ENCODE measurements around the gene PNPLA2.
A peak's percentile ranks its signal among the peaks of the same experiment; 100 is the strongest.

PNPLA2 gene

DNA sequence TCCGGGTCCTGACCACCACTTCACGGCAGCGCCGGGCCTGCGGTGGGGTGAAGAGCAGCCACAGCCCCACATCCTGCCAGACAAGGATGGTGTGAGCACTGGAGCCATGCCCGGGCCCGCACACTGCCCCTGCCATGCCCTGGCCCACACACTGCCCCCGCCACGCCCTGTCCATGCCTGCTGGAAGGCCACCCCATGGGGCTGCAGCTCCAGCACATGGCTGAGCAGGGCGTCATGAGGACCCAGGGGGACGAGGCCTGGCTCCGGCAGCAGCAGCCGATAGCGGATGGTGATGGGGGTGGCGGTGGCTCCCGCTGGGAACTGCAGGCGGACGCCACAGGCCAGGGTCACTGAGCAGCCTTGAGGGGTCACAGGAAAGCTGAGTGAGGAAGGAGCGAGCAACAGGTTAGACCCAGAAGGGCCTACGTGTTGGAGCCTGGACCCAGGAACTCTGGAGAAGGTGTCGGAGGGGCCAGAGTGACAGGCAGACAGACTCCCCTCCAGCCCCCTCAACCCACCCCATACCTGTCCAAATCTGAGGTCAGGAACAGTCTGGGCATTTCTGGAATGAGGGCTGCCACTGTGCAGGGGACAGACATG lies 16.6 kb upstream of the PNPLA2 start:
- no peak for ATAC-seq
- no peak overlapping the region for H3K4me3 Mint-ChIP-seq
- no peaks in the 10 kb centered on the region for H3K27me3 Mint-ChIP-seq
- no peaks in the 10 kb centered on the region for H3K9me3 Mint-ChIP-seq
- H3K36me3 Mint-ChIP-seq, result peaks cover 6% of the 10 kb centered on the region
- no peak overlapping the region for H3K27ac Mint-ChIP-seq
- peaks cover 10% of the 10 kb centered on the region for H3K4me1 Mint-ChIP-seq

DNA sequence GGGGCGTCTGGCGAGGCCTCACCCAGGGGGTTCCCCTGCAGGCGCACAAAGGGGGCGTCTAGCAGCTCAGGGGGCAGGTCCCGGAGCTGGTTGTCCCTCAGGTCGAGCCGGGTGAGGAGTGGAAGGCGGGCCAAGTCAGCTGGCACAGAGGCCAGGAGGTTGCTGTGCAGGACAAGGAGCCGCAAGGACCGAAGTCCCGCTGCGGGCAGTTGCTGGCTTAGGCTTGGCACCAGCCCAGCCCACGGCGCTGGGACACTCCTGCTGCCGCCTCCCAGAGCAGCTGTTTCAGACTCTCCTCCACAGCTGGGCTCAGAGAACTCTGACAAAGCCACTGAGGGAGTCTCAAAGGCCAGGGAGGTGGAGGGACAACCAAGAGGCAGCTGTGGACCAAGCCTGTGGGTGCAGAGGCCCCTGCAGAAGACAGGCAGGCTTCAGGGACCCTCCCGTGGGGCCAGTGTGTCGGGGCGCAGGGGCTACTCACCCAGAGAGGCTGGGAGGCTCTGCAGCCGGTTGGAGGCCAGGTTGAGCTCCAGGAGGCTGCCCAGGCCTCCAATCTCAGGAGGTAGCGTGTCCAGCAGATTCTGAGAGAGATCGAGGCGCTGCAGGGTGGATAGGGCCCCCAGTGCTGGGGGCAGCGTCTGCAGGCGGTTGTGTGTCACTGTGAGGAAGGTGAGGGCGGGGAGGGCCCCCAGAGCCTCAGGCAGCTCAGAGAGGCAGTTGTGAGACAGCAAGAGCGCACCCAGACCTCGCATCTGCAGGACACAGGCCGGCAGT lies 15.8 kb upstream of the PNPLA2 start:
- no peaks in the 10 kb centered on the region for H3K27me3 Mint-ChIP-seq
- H3K9me3 Mint-ChIP-seq, result no peaks in the 10 kb centered on the region
- no peak overlapping the region for H3K4me3 Mint-ChIP-seq
- peaks cover 6% of the 10 kb centered on the region for H3K36me3 Mint-ChIP-seq
- ATAC-seq, result no peak
- peaks cover 11% of the 10 kb centered on the region for H3K4me1 Mint-ChIP-seq
- H3K27ac Mint-ChIP-seq, result no peak overlapping the region

DNA sequence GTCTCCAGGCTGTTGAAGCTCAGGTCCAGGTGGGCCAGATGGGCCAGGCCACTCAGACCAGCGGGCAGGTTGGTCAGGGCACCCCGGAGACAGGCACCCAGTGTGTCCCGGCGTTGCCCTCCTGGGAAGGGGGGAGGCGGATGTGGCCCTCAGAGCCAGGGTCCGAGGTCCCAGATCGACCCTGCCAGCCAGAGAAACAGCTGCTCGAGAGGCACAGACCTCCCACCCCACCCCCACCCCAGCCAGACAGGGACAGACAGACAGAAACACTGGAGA lies 15.3 kb upstream of the PNPLA2 start:
- Mint-ChIP-seq H3K27ac (no peak overlapping the region), H3K9me3 (no peaks in the 10 kb centered on the region), H3K27me3 (no peaks in the 10 kb centered on the region), H3K4me3 (no peak overlapping the region), H3K36me3 (peaks cover 6% of the 10 kb centered on the region), H3K4me1 (peaks cover 15% of the 10 kb centered on the region)
- no peak for ATAC-seq

DNA sequence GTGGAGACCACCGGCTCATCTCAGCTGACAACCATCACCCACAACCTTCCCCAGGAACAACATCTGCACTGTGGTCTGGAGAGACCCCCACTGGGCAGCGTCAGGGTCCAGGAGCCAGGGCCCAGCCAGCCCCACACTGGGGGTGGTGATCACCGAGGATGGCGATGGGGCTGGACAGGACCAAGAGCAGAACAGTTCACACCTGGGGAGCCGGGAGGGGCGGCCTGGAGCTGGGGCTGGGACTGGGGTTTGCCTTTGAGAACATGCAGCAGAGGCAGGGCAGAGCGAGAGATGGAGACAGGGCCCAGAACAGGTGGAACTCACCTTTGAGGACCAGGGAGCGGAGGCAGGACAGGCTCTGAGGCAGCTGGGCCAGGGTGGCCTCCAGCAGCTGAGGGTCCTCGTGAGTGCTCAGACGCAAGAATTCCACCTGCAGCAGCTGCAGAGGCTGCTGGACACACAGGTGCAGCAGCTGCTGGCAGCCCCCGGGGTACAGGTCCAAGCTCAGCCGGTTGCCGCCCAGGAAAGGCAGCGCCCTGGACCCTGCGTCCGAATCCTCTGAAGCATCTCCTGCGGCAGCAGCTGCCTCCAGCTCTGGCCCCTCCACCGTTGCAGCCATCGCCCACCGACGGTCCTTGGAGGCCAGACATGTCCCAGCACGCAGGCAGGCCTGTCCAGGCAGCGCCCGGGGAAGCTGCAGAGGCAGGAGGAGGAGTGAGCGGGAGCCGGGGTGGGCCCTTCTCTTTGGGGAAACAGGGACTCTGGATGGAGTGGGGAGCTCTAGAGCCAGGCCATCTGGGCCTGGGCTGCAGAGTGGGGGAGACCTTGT lies 14.7 kb upstream of the PNPLA2 start:
- peak overlapping the region; percentile 73 for H3K4me3 Mint-ChIP-seq
- H3K36me3 Mint-ChIP-seq, result peaks cover 6% of the 10 kb centered on the region
- no peak for ATAC-seq
- peaks cover 21% of the 10 kb centered on the region for H3K4me1 Mint-ChIP-seq
- peak overlapping the region; percentile 72 for H3K27ac Mint-ChIP-seq
- no peaks in the 10 kb centered on the region for H3K9me3 Mint-ChIP-seq
- H3K27me3 Mint-ChIP-seq, result no peaks in the 10 kb centered on the region

DNA sequence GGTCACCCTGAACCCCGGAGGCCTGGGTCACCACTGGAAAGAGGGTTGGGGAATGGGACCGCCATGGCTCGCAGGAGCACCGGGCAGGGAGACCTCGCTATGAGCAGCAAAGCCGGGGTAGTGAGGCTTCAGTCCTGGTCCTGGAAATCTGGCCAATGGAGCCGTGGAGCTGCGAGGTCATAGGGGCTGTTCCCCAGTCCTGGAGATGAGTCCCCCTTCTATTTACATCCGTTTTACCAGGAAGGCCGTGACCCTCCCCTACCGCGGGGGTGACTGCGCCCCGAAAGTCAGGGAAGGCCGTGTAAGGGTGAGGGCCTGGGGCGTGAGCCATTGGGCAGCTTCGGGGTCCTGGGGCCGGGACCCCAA lies 14.1 kb upstream of the PNPLA2 start:
- peak overlapping the region; percentile 73 for H3K4me3 Mint-ChIP-seq
- no peak for ATAC-seq
- no peaks in the 10 kb centered on the region for H3K9me3 Mint-ChIP-seq
- H3K4me1 Mint-ChIP-seq, result peaks cover 24% of the 10 kb centered on the region
- H3K36me3 Mint-ChIP-seq, result peaks cover 6% of the 10 kb centered on the region
- no peaks in the 10 kb centered on the region for H3K27me3 Mint-ChIP-seq
- H3K27ac Mint-ChIP-seq, result peak overlapping the region; percentile 72

DNA sequence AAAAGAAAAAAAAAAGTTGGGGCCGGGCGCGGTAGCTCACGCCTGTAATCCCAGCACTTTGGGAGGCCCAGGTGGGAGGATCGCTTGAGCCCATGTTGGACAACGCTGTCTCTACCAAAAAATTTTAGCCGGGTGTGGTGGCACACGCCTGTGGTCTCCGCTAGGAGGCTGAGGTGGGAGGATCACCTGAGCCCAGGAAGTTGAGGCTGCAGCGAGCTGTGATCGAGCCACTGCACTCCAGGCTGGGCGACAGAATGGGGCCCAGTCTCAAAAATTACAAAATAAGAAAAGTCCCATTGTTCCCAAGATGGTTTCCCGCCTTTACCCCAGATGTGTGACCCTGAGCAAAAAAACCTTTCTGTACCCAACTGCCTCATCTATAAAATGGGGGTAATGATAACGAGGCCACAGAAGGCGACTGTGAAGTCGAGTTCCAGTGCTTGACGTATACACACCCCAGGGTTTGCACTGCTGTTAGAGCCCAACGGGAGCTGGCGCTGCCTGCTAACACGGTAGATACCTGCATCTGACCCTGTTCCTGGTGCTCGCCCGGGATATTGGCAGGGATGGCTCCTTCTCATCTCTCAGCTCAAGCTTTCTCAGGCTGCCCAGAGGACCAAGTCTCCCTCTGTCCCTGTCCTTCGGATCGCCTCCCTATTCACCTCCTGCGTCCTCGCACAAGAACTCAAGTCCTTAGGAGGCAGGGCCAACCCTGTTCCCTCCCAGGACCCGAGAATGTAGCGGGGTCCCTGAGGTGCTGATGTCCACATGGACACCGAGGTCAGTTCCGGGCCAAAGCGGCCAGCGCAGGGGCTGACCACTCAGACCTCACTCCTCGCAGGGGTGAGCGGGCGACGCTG lies 10.1 kb upstream of the PNPLA2 start:
- Mint-ChIP-seq H3K4me1 (peaks cover 50% of the 10 kb centered on the region), H3K36me3 (peaks cover 28% of the 10 kb centered on the region), H3K27ac (peak overlapping the region; percentile 98), H3K9me3 (no peaks in the 10 kb centered on the region), H3K4me3 (peak overlapping the region; percentile 85), H3K27me3 (no peaks in the 10 kb centered on the region)
- ATAC-seq, result no peak

DNA sequence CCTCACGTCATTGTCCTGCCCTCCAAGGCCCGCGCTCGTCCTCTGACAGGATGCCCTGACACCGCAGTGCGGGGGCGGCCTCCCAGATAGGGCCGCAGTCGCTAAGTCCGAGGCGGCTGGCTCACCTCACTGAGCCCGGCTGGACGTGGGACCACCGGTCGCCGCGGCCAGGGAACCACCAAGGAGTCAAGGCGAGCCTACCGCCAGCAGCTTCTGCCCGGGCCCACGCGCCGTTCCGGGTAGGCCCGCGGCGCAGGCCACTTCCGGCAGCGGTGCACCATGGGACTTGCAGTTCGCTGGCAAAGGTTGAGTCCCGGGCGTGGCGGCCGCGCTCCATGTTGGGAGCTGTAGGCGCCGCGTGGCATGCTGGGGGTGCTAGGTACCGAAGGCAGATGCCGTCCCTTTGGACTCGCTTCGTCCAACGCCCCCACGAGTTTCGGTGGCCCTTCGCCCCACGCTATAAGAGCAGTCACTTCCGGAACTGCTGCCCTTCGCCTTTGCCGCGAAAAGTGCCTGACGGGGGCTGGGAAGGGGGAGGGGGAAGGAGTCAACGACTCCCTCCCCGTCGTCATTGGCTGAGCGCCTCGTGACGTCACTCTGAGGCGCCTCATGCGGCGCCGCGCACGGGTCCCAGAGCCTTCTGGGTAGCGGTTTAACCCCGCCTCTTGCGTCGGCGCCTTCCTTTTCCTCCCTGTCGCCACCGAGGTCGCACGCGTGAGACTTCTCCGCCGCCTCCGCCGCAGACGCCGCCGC lies 9.3 kb upstream of the PNPLA2 start, which contains the start of gene RPLP2:
RPLP2 (plus strand) TSS at position 681 of the 753 bp plus-strand sequence. CDS start 268 bp downstream, outside the sequence.
- Mint-ChIP-seq H3K27ac (peak within 1 kb of the TSS; percentile 98), H3K9me3 (no peaks in the 10 kb centered on the region), H3K36me3 (peaks cover 33% of the 10 kb centered on the region), H3K4me1 (peaks cover 44% of the 10 kb centered on the region), H3K27me3 (no peaks in the 10 kb centered on the region), H3K4me3 (peak within 1 kb of the TSS; percentile 85)
- ATAC-seq, result peak; percentile 93

DNA sequence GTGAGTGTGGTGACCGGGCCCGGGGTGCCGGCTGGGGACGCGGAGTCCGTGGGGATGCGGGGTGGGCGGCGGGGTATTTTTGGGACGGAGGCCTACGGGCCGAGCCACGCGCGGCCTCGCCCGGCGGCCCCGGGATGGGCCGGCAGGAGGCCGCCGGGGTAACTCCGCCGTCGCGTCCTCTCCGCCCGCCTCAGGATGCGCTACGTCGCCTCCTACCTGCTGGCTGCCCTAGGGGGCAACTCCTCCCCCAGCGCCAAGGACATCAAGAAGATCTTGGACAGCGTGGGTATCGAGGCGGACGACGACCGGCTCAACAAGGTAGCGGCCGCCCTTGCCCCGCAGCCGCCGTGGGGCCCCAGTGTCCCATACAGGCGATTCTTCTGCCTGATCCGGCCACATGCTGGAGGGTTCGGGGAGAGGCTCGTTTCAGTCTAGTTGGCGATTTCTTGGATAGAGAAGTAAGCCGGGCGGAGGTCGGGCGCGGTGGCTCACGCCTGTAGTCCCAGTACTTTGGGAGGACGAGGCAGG lies 8.6 kb upstream of the PNPLA2 start:
- Mint-ChIP-seq H3K27ac (peak overlapping the region; percentile 98), H3K27me3 (no peaks in the 10 kb centered on the region)
- ATAC-seq, result peak; percentile 11

DNA sequence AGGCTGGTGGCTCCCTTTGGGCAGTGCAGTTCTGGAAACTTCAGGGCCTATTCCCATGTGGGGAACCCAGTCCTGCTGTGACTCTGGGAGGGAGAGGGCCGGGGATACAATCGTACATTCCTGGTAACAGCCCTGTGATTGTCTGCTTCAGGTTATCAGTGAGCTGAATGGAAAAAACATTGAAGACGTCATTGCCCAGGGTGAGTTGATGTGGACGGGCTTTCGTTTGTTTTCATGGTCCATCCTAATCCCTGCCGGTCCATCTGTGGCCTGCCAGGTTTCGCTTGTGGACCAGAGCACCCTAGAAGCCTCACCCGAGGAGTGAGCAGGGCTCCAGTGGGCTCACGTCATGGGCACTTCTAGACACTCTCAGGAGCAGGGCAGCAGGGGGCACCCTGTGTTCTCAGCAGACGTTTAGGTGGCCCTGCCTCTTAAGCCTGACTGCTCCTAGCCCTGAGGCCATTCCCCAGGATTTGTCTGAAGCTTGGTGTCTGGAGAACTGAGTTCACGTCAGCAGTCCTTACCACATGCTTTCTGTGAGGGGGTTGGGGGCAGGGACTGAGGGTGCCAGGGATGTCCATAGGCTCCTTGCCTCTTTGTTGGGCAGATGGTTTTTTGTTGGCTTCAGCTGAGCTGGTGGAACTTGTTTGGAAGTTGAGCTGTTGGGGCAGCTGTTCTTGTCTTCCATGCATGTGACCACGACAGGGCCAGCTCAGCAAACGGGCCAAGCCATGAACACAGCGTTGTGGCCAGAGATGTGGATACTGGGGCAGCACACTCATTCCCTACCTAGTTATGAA lies 7.1 kb upstream of the PNPLA2 start:
- Mint-ChIP-seq H3K4me1 (peaks cover 42% of the 10 kb centered on the region), H3K27me3 (no peaks in the 10 kb centered on the region), H3K27ac (peak overlapping the region; percentile 98), H3K36me3 (peaks cover 33% of the 10 kb centered on the region), H3K9me3 (no peaks in the 10 kb centered on the region), H3K4me3 (peak overlapping the region; percentile 85)
- ATAC-seq, result no peak

More for the DNA sequence above, 8.6 kb upstream of the PNPLA2 start:
- peak overlapping the region; percentile 85 for H3K4me3 Mint-ChIP-seq
- peaks cover 42% of the 10 kb centered on the region for H3K4me1 Mint-ChIP-seq
- no peaks in the 10 kb centered on the region for H3K9me3 Mint-ChIP-seq
- peaks cover 33% of the 10 kb centered on the region for H3K36me3 Mint-ChIP-seq

DNA sequence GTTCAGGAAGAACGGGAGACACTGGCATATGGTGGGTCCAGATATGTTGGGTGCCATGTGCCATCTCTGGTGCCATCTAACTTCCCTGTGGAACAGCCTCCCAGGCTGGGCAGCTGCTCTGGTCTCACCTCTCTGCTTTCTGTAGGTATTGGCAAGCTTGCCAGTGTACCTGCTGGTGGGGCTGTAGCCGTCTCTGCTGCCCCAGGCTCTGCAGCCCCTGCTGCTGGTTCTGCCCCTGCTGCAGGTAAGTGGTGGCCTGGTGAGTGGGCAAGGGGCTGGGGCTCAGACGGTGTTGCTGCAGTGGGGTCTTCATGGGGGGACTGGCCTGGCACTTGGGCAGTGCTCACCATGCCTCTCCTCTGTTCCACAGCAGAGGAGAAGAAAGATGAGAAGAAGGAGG lies 6.3 kb upstream of the PNPLA2 start:
- Mint-ChIP-seq H3K4me3 (no peak overlapping the region), H3K9me3 (no peaks in the 10 kb centered on the region), H3K27me3 (no peaks in the 10 kb centered on the region), H3K36me3 (peaks cover 33% of the 10 kb centered on the region), H3K4me1 (peaks cover 42% of the 10 kb centered on the region), H3K27ac (peak overlapping the region; percentile 98)
- ATAC-seq, result no peak

DNA sequence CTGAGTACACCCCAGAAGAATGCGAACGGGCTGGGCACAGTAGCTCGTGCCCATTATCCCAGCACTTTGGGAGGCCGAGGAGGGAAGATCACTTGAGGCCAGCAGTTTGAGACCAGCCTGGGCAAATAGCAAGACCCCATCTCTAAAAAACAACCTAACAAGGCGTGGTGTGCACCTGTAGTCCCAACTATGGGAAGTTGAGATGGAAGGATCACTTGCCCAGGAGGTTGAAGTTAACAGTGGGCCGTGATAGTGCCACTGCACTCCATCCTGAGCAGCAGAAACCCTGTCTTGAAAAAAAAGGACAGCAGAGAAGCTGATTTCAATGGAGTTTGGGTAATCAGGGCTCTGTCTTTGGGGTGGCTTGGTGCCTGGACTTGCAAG lies 5.7 kb upstream of the PNPLA2 start:
- Mint-ChIP-seq H3K36me3 (peaks cover 33% of the 10 kb centered on the region), H3K9me3 (no peaks in the 10 kb centered on the region), H3K4me3 (no peak overlapping the region), H3K27ac (no peak overlapping the region), H3K27me3 (no peaks in the 10 kb centered on the region), H3K4me1 (peaks cover 37% of the 10 kb centered on the region)
- no peak for ATAC-seq

DNA sequence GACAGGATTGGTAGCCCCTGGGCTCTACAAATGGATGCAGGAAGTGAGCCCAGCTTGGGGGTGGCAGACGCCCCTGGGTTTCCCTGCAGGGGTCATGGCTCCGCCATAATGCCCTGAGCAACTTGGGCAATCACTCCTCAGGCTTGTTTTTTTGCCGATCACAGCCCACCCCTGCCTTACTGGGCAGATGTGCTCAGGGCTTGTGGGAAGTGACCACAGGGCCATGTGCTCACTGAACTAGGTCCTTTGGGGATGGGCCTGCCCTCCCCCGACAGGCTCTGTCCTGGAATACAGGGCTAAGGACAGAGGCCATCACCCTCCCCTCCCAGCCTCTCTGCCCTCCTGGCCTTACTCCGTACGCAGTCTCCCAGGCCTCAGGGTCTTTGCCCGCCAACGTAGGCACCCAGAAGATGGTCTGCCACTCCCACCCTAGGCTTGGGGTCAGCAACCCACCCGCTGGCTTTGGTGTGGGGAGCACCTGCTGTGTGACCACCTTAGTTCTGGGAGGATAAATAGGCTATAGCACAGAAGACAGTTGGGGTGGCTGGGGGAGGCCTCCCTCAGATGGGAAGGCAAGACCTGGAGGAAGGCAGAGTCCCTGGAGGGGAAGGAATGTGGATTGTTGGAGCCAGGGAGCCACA lies 5.1 kb upstream of the PNPLA2 start:
- H3K4me3 Mint-ChIP-seq, result no peak overlapping the region
- H3K9me3 Mint-ChIP-seq, result no peaks in the 10 kb centered on the region
- H3K27ac Mint-ChIP-seq, result no peak overlapping the region
- H3K36me3 Mint-ChIP-seq, result peaks cover 33% of the 10 kb centered on the region
- H3K27me3 Mint-ChIP-seq, result no peaks in the 10 kb centered on the region
- peaks cover 36% of the 10 kb centered on the region for H3K4me1 Mint-ChIP-seq
- ATAC-seq, result no peak

DNA sequence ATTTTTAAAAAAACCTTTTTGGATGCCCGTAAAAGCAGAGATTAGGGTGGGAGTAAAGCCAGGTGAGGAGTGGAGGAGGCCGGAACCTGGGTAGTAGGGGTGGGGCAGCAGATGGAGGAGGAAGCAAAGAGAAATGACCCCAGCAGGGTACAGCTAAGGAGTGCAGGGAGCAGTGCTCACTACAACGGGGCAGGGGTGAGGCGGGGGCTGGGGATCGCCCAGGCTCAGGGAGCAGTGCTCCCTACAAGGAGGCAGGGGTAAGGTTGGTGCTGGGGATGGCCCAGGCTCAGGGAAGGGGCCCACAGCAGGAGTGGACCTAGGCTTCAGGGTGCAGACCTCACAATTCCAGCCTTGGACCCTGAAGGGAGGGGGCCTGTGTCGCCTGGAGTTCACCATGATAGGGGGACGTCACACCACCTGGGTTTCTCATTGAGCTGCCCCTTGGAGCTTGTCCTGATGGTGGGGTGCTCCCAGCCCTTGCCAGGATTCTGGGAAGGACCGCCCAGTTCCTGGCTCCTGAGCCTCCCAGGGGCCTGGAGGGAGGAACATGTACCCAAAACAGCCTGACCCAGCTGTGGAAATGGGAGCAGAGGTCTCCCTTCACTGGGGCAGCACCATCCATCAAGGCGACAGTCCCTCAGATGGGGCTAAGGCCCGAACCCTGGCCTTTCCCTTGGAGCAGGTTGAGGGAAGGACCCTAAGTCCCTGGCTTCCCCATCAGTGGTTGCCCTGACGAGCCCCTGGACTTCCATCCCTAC lies 2.9 kb upstream of the PNPLA2 start:
- no peaks in the 10 kb centered on the region for H3K27me3 Mint-ChIP-seq
- H3K4me3 Mint-ChIP-seq, result no peak overlapping the region
- peaks cover 29% of the 10 kb centered on the region for H3K36me3 Mint-ChIP-seq
- ATAC-seq, result no peak
- H3K4me1 Mint-ChIP-seq, result peaks cover 34% of the 10 kb centered on the region
- no peaks in the 10 kb centered on the region for H3K9me3 Mint-ChIP-seq
- no peak overlapping the region for H3K27ac Mint-ChIP-seq

All from stimulated activated memory B cell treated with anti-CD40 and anti-IgM and Interleukin-4, amounts not matched to agents 10 μg/mL and 1 μg/mL and 100 μg/mL, for 72 hours (primary cell).